DOHH2 (cell line): Measurements from ENCODE around the gene ARFIP1.
"Not testable (repeated sequence)": the region's sequence is repeated elsewhere in the genome, so short reads cannot be mapped to it uniquely, and the experiment has no call there.

ENCODE experiments used
- CTCF ChIP-seq: fragments of 200-600 bp; sonication (generic); IDR thresholded peaks from one replicate; pipeline ENCODE4 v1.5.1; 2014; ENCODE audit warnings: antibody characterized with exemption, mild to moderate bottlenecking, low read depth, low read length; ENCODE audit not compliant: poor library complexity, severe bottlenecking
- EZH2phosphoT487 ChIP-seq: fragments of 200-600 bp; sonication (generic); IDR thresholded peaks from 2 replicates; pipeline ENCODE4 v1.6.1; 2017; ENCODE audit warnings: borderline replicate concordance, mild to moderate bottlenecking, antibody characterized with exemption, low read length, moderate library complexity, mixed read lengths

- TF ChIP-seq CTCF, EZH2phosphoT487: not testable (repeated sequence)
Observed at GRCh38 chr4:152765069-152765737, 14.6 kb upstream of the ARFIP1 start.
